ENCODE data around the gene SYT1. TPM values are rescaled to one million over a fixed set of nuclear protein-coding genes. Genes with fewer than 3 reads are reported as not detected.
A peak's percentile ranks its signal among the peaks of the same experiment; 100 is the strongest.
"Not testable (repeated sequence)": the region's sequence is repeated elsewhere in the genome, so short reads cannot be mapped to it uniquely, and the experiment has no call there.

SYT1 gene
- polyA plus RNA-seq, 10 donors, result 1.2 to 2.6 (median 1.7) TPM

- DNase-seq, result no peak
Measured at GRCh38 chr12:79393842-79394241, 529.3 kb downstream of the SYT1 start.

DNA sequence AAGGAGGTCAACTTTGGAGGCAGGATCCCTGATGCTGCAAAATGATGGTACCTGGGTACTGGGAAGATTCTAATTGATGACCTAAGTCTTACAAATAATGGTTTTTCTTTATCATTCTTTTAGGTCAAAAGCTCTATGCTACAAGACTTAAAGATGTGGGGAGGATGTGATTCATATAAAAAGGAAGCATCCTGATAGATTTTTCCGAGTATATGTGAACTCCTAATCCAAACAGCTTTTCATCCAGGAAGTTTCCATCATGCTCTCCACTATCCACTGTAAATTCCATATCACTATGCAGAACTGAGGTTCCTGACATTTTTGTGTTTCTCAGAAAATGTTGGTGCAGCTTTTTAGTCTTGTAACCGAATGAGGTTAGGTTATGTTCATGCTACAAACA, 533.0 kb downstream of the SYT1 start:
- no peak for DNase-seq

GRCh38 chr12:79400481-79400880, 535.9 kb downstream of the SYT1 start:
- no peak for DNase-seq

- DNase-seq, result no peak
Measured at GRCh38 chr12:79402606-79403005, 538.0 kb downstream of the SYT1 start.

DNA sequence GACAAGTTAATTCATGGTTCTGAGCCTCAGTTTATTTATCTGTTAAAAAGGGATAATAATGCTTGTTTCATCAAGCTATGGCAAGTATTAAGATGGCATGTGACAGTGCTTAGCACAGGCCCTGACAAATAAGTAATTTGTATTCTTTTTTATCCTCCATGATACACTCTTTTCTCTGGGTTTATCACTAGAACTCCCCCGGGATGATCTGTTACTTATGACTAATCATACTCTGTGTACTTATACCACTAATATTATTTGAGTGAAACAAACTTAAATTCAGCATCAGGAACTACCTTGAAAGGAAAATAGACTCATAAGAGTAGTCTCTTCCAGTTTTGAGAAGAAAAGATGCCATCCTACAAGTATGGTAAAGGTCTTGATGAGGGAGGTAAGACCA, 542.4 kb downstream of the SYT1 start:
- DNase-seq, result no peak

DNA sequence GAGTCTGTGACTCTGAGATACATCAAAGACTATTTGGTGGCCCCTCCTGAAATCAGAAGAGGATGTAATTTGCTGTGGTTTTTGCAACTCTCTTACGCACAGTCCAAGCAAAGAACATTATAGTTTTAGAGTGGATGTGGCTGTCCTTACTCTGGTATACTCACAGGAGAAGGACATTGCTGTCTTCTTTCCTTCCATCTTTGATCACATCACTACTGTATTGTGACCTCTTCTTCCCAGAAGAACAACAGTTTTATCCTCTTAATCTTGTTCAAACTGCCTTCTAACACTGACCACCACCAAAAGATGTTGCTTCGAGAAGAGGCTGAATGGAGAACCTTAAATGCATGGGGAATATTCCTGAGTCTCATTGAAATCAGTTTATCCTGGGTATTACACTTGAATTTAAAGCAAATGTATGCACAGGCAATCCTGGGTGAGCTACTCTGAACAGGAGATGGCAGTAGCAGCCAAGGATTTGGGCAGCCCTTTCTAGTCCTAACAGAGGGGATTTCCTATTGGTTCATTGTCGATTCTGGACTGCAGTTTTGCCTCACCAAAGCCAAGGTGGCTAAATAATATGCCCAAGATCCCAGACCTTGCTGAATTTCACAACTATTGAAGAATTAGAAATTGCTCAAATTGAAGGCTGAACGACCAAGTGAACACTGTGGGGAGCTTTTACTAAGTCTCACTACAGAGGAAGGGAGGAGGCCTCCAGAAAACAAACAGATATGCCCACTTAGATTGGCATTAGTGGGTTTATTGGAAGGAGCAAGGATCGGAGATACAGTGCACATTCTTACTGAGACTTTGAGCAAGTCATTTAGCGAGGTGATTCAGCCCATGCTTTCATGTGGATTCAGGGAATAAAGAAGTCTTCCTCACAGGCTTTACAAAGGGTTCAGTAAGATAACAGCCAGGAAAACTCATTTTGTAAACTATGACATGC, 543.4 kb downstream of the SYT1 start:
- DNase-seq, result peak; percentile 51 to 83 (median 75)

DNA sequence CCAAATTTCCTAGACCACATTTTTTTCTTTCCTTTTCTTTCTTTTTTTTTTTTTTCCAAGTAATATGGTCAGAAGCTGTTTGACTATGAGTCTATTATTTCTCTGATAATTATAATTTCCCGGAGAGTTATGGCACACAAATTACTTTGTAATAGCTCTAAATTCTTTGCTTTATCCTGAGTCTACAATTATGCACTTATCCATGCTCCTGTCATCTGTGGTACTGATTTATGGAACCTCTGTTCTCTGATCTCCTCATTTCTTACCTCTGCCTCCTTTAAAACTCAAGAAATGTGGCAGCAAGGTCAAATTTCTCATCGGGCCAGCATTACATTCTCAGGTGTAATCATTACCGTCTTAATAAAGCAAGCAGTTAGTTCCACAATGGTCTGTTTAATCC, 544.1 kb downstream of the SYT1 start:
- no peak for DNase-seq

DNA sequence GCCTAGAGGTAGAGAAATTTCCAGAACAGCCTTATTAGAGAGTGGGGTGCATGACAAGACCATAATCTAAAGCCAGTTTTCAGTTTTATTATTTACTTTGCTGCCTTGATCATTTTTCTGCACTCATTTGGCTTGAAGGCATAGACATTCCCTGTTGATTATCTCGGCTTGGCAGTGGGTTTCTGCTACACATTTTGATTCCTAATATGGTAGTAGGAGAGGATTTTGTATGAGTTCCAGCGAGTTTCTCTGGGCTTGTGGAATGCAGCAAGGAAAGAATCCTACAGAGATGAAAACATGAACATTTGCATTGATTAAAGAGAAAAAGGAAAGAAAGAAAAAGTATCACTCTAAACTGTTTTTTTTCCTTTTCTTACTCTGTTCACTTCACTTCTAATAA, 545.0 kb downstream of the SYT1 start:
- peak; percentile 24 to 84 (median 68) for DNase-seq

DNA sequence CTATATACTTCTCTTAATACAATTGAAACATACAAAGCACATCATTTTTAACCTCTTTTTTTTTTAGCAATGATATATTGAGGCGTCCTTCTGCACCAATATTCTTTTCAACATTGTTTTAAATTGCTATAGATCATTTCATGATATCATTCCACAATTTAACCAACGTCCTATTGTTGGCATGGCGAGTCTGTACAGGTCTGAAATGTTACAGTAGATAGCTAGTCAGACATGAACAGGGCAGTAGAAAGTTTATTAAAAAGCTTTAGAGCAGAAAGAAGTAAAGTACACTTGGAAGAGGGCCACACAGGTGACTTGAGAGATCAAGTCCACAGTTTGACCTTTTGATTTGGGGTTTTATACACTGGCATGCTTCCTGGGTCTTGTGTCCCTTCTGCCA, 547.2 kb downstream of the SYT1 start:
- no peak for DNase-seq

GRCh38 chr12:79413796-79414195, 549.2 kb downstream of the SYT1 start:
- DNase-seq, result no peak

GRCh38 chr12:79414252-79414651, 549.7 kb downstream of the SYT1 start:
- no peak for DNase-seq

DNA sequence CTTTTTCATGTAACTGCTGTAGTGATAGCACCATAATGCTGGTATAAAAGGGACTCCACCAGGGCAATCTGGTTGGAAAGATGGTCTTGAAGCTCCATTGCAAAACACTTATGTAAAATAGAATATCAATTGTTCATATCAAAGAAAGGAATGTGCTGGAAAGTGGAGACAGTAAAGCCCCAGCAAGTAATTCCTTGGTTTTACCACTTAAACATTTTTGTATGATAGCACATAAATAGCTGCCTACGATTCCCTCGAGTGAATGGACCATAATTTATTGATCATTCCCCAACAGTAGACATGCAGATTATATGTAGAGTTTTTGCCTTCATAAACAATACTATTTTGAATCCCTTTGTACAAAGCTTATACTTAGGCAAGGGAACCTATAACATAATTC, 550.7 kb downstream of the SYT1 start:
- DNase-seq, result no peak

DNA sequence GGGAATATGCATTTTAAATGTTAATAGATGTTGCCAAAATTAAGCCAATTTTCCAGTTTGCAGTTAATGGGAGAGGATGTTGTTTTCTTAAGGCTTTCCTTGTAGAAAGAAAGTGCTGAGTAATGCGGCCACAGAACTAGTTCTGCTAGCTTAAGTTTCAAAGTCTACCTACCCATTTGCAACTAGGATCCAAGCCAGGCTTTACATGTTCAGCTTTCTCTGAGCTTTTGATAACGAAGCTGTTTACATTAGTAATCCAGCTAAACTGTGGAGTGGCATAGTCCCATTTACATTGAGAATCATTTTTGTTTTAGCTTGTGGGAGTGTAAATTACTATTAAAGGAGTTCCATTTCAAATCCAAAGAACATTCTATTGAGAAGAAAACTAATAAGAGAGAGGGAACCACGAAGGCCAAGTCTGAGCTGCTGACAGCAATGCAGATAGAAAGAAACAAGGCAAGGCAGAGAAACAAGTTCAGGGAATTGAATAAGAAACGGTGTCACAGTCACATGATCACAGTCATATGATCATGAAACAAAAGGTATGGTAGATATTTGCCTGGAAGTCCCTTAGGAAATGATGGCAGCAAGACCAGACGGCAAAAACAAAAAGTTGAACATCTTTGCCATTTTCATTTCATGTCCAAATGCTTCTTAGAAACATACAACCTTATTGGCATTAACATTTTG, 551.3 kb downstream of the SYT1 start:
- DNase-seq, result no peak

DNA sequence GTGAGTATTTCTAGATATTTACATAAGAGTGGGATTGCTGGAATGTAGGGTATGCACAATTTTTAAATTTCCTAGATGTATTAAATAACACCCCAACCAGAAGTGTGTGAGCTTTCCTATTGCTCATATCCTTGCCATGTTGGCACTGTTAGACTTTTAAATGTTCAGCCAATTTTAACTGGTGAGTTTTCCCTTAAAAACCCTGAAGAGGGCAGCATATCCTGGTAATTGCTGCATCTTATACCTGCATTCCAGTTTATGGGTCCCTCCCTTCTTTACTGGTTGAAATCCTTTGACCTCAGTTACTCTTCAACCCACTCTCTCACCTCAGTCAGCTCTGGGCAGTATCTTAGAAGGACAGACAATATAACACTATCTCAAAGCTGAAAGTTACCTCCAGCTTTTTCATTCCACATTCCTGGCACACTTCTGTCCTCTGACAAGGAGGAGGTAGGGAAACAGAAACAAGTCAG, 555.6 kb downstream of the SYT1 start:
- DNase-seq, result peak in 2 of 3 donors; percentile 10 to 91

- DNase-seq, result no peak
Measured at GRCh38 chr12:79421236-79421740, 556.7 kb downstream of the SYT1 start.

- no peak for DNase-seq
Measured at GRCh38 chr12:79422060-79422812, 557.7 kb downstream of the SYT1 start.

DNA sequence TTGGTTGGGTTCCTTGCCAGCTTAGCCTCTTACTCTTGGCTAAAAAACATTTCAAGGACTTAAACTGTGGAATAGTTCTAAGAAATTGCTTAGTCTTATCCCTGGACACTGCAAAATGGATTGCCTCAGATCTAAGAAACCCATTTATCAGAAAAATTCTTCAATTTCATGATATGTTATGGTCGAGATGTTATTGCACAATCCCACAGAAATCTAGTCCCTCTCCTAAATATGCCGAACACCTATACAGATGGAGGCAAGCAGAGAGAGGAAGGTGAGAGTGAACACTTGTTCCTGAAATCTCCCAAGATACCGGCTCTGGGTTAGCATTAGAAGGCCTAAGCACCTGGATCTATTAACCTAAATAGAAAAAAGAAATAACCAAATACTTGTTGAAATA, 559.0 kb downstream of the SYT1 start:
- DNase-seq, result no peak

DNA sequence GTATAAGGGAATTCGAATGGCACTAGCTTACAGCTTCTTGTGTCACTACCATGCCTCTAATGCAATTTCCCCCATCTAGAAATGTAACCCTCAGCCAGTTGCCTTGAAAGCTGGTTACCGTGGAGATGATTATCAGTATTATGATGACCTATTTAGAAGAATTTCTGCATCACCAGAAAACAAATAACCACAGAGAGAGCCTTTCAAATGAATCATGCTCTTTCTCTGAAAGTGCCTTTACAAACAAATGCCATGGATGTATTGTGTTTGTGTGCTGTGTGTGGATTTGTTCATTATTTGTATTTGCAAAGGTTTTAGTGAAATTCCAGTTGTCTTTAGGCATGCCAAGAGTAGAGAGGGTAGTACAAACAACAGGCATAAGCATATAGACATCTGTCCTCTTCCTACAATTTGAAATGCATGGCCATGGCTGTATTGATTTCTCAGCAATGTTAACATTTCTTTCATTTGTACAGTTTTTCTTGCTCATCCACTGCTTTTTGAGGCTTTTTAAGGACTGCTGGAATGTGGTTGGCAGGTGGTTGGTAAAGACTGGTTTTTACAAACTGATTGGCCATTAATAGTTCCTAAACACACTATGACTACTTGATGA, 559.6 kb downstream of the SYT1 start:
- peak in 2 of 3 donors; percentile 12 to 83 for DNase-seq

GRCh38 chr12:79426121-79426520, 561.5 kb downstream of the SYT1 start:
- DNase-seq, result no peak

DNA sequence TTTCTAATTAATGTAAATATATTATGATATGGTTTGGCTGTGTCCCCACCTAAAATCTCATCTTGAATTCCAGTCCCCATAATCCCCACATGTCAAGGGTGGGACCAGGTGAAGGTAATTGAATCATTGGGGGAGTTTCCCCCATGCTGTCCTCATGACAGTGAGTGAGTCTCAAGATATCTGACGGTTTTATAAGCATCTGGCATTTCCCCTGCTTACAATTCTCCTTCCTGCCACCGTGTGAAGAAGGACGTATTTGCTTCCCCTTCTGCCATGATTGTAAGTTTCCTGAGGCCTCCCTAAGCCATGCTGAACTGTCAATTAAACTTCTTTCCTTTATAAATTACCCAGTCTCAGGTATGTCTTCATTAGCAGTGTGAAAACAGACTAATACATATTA, 562.2 kb downstream of the SYT1 start:
- not testable (repeated sequence) for DNase-seq

GRCh38 chr12:79433465-79434072, 569.0 kb downstream of the SYT1 start:
- DNase-seq, result no peak
